IMR-90 (cell line): ENCODE measurements around the gene SLC4A11. TPM values are rescaled to one million over a fixed set of nuclear protein-coding genes. Genes with fewer than 3 reads are reported as not detected.
A peak's percentile ranks its signal among the peaks of the same experiment; 100 is the strongest.

Source experiments
- ATAC-seq: fragments of 200-7000 bp; cut with Tn5 transposase; 2 replicates; pipeline ENCODE4 v1.9.1; 2020; ENCODE audit warnings: low read depth, mild to moderate bottlenecking, moderate library complexity
- Bru-seq: library from RNA; stranded (reverse); fragments of 400-500 nt; gene quantifications from one replicate; lab custom pipeline; 2021; lab: Mats Ljungman, UMichigan
- BruChase-seq, 2 experiments: library from RNA; stranded (reverse); fragments of 400-500 nt; gene quantifications; one replicate each; lab custom pipeline; 2021; lab: Mats Ljungman, UMichigan
- BruUV-seq: library from RNA; stranded (reverse); fragments of 400-500 nt; replicated peaks from 2 replicates; lab custom pipeline; 2021; lab: Mats Ljungman, UMichigan
- CTCF ChIA-PET: fragments of 300-600 bp; formaldehyde crosslinking; extraction: SDS; loops from one replicate; lab custom pipeline; 2021; ENCODE audit warnings: antibody characterized with exemption; lab: Yijun Ruan, JAX
- POLR2A ChIA-PET: fragments of 300-600 bp; sonication (Branson Sonifier 250); formaldehyde crosslinking; loops from one replicate; lab custom pipeline; 2022; ENCODE audit warnings: antibody characterized with exemption; ENCODE audit not compliant: unreplicated experiment; lab: Charles Lee
- DNase-seq: peaks from one replicate; pipeline ENCODE4 v3.0.0; 2013
- H2AFZ ChIP-seq: replicated peaks from 2 replicates; pipeline ENCODE3; 2013; ENCODE audit warnings: low read length, mild to moderate bottlenecking; ENCODE audit not compliant: poor library complexity
- H2AK5ac ChIP-seq: 2 replicates; pipeline ENCODE4 v1.6.1; 2013; ENCODE audit warnings: low read depth, low read length, inconsistent platforms
- H2AK9ac ChIP-seq: replicated peaks from 2 replicates; pipeline ENCODE3; 2013; ENCODE audit warnings: mild to moderate bottlenecking, low read depth, low read length, moderate library complexity; ENCODE audit not compliant: poor library complexity
- H2BK120ac ChIP-seq: 2 replicates; pipeline ENCODE4 v1.6.1; 2013; ENCODE audit warnings: low read depth, low read length, inconsistent platforms
- H2BK15ac ChIP-seq: 3 replicates; pipeline ENCODE4 v1.6.1; 2013; ENCODE audit warnings: low read depth, low read length, inconsistent platforms
- H2BK20ac ChIP-seq: 2 replicates; pipeline ENCODE4 v1.6.1; 2013; ENCODE audit warnings: low read depth, mild to moderate bottlenecking, inconsistent platforms, low read length, moderate library complexity
- H2BK5ac ChIP-seq: 2 replicates; pipeline ENCODE4 v1.6.1; 2013; ENCODE audit warnings: mild to moderate bottlenecking, low read depth, low read length, inconsistent platforms; ENCODE audit not compliant: poor library complexity, severe bottlenecking
- H3K14ac ChIP-seq: replicated peaks from 2 replicates; pipeline ENCODE4 v1.6.1; 2013; ENCODE audit warnings: low read depth, low read length, inconsistent platforms
- H3K18ac ChIP-seq: 2 replicates; pipeline ENCODE4 v1.6.1; 2013; ENCODE audit warnings: low read depth, low read length, control low read depth
- H3K23ac ChIP-seq: 2 replicates; pipeline ENCODE4 v1.6.1; 2013; ENCODE audit warnings: low read depth, low read length, inconsistent platforms
- H3K27ac ChIP-seq: 2 replicates; pipeline ENCODE4 v1.5.1; 2013; ENCODE audit warnings: mild to moderate bottlenecking, control low read depth, low read length; ENCODE audit not compliant: insufficient read depth
- H3K27me3 ChIP-seq: 2 replicates; pipeline ENCODE4 v1.6.1; 2013; ENCODE audit warnings: low read length; ENCODE audit not compliant: control insufficient read depth, insufficient read depth
- H3K36me3 ChIP-seq: 2 replicates; pipeline ENCODE4 v1.6.1; 2013; ENCODE audit warnings: low read length, mixed read lengths; ENCODE audit not compliant: control insufficient read depth, insufficient read depth
- H3K4ac ChIP-seq: 2 replicates; pipeline ENCODE4 v1.6.1; 2013; ENCODE audit warnings: low read depth, low read length, inconsistent platforms
- H3K4me1 ChIP-seq: 2 replicates; pipeline ENCODE4 v1.6.1; 2013; ENCODE audit warnings: low read length, mixed read lengths; ENCODE audit not compliant: control insufficient read depth, insufficient read depth
- H3K4me2 ChIP-seq: 2 replicates; pipeline ENCODE4 v1.6.1; 2013; ENCODE audit warnings: low read depth, mild to moderate bottlenecking, control low read depth, low read length, moderate library complexity
- H3K4me3 ChIP-seq: 2 replicates; pipeline ENCODE4 v1.5.1; 2013; ENCODE audit warnings: low read depth, mild to moderate bottlenecking, control low read depth, low read length, moderate library complexity; ENCODE audit not compliant: insufficient read depth
- H3K56ac ChIP-seq: 2 replicates; pipeline ENCODE4 v1.6.1; 2013; ENCODE audit warnings: low read length, inconsistent platforms; ENCODE audit not compliant: insufficient read depth; ENCODE audit errors: extremely low read depth
- H3K79me1 ChIP-seq, 2 experiments: 2 replicates each; pipeline ENCODE4 v1.6.1; 2013; ENCODE audit warnings: low read length in 2 of 2, inconsistent platforms in 1 of 2, low read depth in 1 of 2
- H3K9ac ChIP-seq: 2 replicates; pipeline ENCODE4 v1.6.1; 2013; ENCODE audit warnings: low read depth, low read length, control low read depth
- H3K9me1 ChIP-seq: 2 replicates; pipeline ENCODE4 v1.6.1; 2013; ENCODE audit warnings: low read length, inconsistent platforms; ENCODE audit not compliant: insufficient read depth
- H3K9me3 ChIP-seq: 2 replicates; pipeline ENCODE4 v1.6.1; 2013; ENCODE audit warnings: low read length; ENCODE audit not compliant: control insufficient read depth, insufficient read depth
- H4K20me1 ChIP-seq: 2 replicates; pipeline ENCODE4 v1.6.1; 2013; ENCODE audit warnings: low read length, inconsistent platforms; ENCODE audit not compliant: insufficient read depth
- H4K5ac ChIP-seq: 2 replicates; pipeline ENCODE4 v1.6.1; 2013; ENCODE audit warnings: mild to moderate bottlenecking, low read depth, low read length, control low read depth
- H4K8ac ChIP-seq, 2 experiments: 2 replicates each; pipeline ENCODE4 v1.6.1; 2013; ENCODE audit warnings: low read depth in 2 of 2, low read length in 2 of 2, control low read depth in 1 of 2, inconsistent platforms in 1 of 2
- H4K91ac ChIP-seq: 2 replicates; pipeline ENCODE4 v1.6.1; 2013; ENCODE audit warnings: low read depth, low read length, inconsistent platforms; ENCODE audit not compliant: insufficient read depth
- CEBPB ChIP-seq: IDR thresholded peaks from 2 replicates; pipeline ENCODE4 v1.6.1; 2012; ENCODE audit warnings: low read depth, low read length, improper control_type of control experiment
- CTCF ChIP-seq: conservative IDR thresholded peaks from 2 replicates; pipeline ENCODE4 v1.5.1; 2012; ENCODE audit warnings: mild to moderate bottlenecking, low read depth, low read length, improper control_type of control experiment
- ELK1 ChIP-seq: fragments of 150-350 bp; IDR thresholded peaks from 2 replicates; pipeline ENCODE4 v1.6.1; 2016; ENCODE audit warnings: low read depth, mild to moderate bottlenecking, low read length, moderate library complexity, borderline replicate concordance
- FOS ChIP-seq: fragments of 150-350 bp; IDR thresholded peaks from 2 replicates; pipeline ENCODE4 v1.6.1; 2016; ENCODE audit warnings: low read depth, low read length
- MAFK ChIP-seq: IDR thresholded peaks from 2 replicates; pipeline ENCODE4 v1.6.1; 2012; ENCODE audit warnings: low read depth, low read length, improper control_type of control experiment
- MAZ ChIP-seq: IDR thresholded peaks from 2 replicates; pipeline ENCODE4 v1.6.1; 2012; ENCODE audit warnings: low read depth, mild to moderate bottlenecking, low read length, improper control_type of control experiment, moderate library complexity, borderline replicate concordance
- POLR2A ChIP-seq: IDR thresholded peaks from 2 replicates; pipeline ENCODE4 v1.6.1; 2012; ENCODE audit warnings: mild to moderate bottlenecking, low read depth, low read length
- RCOR1 ChIP-seq: IDR thresholded peaks from 2 replicates; pipeline ENCODE4 v1.6.1; 2012; ENCODE audit warnings: mild to moderate bottlenecking, low read length, improper control_type of control experiment; ENCODE audit not compliant: insufficient replicate concordance
- RFX5 ChIP-seq: IDR thresholded peaks from 2 replicates; pipeline ENCODE4 v1.8.0; 2012; ENCODE audit warnings: low read depth, mild to moderate bottlenecking, low read length, moderate library complexity
- SMC3 ChIP-seq: fragments of 150-350 bp; IDR thresholded peaks from 2 replicates; pipeline ENCODE4 v1.6.1; 2016; ENCODE audit warnings: low read depth, mild to moderate bottlenecking, antibody characterized with exemption, low read length, moderate library complexity
- USF2 ChIP-seq: fragments of 150-350 bp; IDR thresholded peaks from 2 replicates; pipeline ENCODE4 v1.6.1; 2017; ENCODE audit warnings: mild to moderate bottlenecking, antibody characterized with exemption, low read length, low read depth
- WGBS, 2 experiments: methylation state at CpG; one replicate each; pipeline versions ENCODE4 v1.1.5 to v1.1.7; 2013; ENCODE audit warnings: missing lambda C conversion rate in 2 of 2; ENCODE audit not compliant: insufficient read length in 1 of 2; ENCODE audit errors: extremely low coverage in 2 of 2; 5-methylcytosine and 5-hydroxymethylcytosine counted together
- dilution Hi-C: fragments of 300-500 bp; cut with HindIII; formaldehyde crosslinking; loops from one replicate; pipeline ENCODE4 v1.14.3; 2018; ENCODE audit warnings: low sequenced_read_pairs; ENCODE audit not compliant: unreplicated experiment
- in situ Hi-C: fragments of 300-500 bp; cut with MboI; formaldehyde crosslinking; loops from 3 replicates; pipeline ENCODE4 v1.14.3; 2019; ENCODE audit warnings: low sequenced_read_pairs, inconsistent platforms, mixed read lengths
- intact Hi-C: fragments of 100-400 bp; cut with micrococcal nuclease; formaldehyde crosslinking; loops from 2 replicates; pipeline ENCODE4 v1.10.0; 2022
- long read RNA-seq: library from polyadenylated mRNA; unstranded; transcript quantifications from one replicate; pipeline ENCODE4 v2.0.0, GENCODE V29; 2021; ENCODE audit not compliant: unreplicated experiment
- polyA plus RNA-seq, 3 experiments: library from polyadenylated mRNA; depleted of rRNA; stranded (reverse); fragments of >200 nt; gene quantifications; 2 replicates each; pipeline ENCODE4 v1.2.3, GENCODE V29; 2012; ENCODE audit warnings: low replicate concordance in 1 of 3
- total RNA-seq: library from RNA; depleted of rRNA; stranded (reverse); fragments of >200 nt; gene quantifications from 2 replicates; pipeline ENCODE4 v1.2.3, GENCODE V29; 2012; rRNA removed

The SLC4A11 gene
- total RNA-seq, result 0.28 and 0.36 TPM in 2 replicates
- polyA plus RNA-seq (2012; rRNA removed), result 0.79 and 0.95 TPM in 2 replicates
- 0.36 and 0.60 TPM in 2 replicates for polyA plus RNA-seq (2012; cell fraction: cytosol; rRNA removed)
- polyA plus RNA-seq (2012; cell fraction: nucleus; rRNA removed; ENCODE audit: low replicate concordance), result 5.7 and 12.8 TPM in 2 replicates
- percentile 21 among the genes with signal in this experiment for Bru-seq, nascent RNA
- percentile 31 among the genes with signal in this experiment for BruChase-seq, experiment 1, labeled RNA remaining after a 6-hour chase
- BruChase-seq, experiment 2, labeled RNA remaining after a 2-hour chase, result percentile 26 among the genes with signal in this experiment
- long read RNA-seq, partial matches to known transcripts, result 3 of 3 reads
- long read RNA-seq, other reads (novel, unspliced or antisense), result 0 of 3 reads

GRCh38 chr20:3239026-3239866 is at the start of gene SLC4A11:
Gene SLC4A11, minus strand, starts transcription at chr20:3239190. Its CDS starts 53 bp downstream, at chr20:3239137.
- no TSS peak for BruUV-seq
- Histone ChIP-seq H3K27me3 (peaks cover 36% of the 10 kb centered on the region), H3K27ac (no peak within 1 kb of the TSS), H3K4ac (peak within 1 kb of the TSS; percentile 58), H3K9me1 (no peaks in the 10 kb centered on the region), H3K14ac (peak within 1 kb of the TSS; percentile 24), H2BK5ac (no peak within 1 kb of the TSS), H3K36me3 (no peaks in the 10 kb centered on the region), H3K23ac (0 out of 2 replicates have a peak within 1 kb of the TSS, but pooled peaks have one; percentile 13), H3K9me3 (no peaks in the 10 kb centered on the region), H3K79me1 (no peaks in the 10 kb centered on the region), H3K4me3 (peak within 1 kb of the TSS; percentile 64), H2AK5ac (peak within 1 kb of the TSS; percentile 19; the same call in 1 of the 2 replicates), H2AK9ac (peak within 1 kb of the TSS; percentile 91), H3K56ac (no peak within 1 kb of the TSS), H2BK120ac (no peak within 1 kb of the TSS), H3K18ac (no peak within 1 kb of the TSS; the same call in 1 of the 2 replicates), H2BK15ac (no peak within 1 kb of the TSS), H4K8ac (peak within 1 kb of the TSS in 1 of 2 experiments; percentile 23; a peak in 2 of 4 replicates), H2AFZ (peak within 1 kb of the TSS; percentile 92), H3K4me2 (peak within 1 kb of the TSS; percentile 78), H4K5ac (no peak within 1 kb of the TSS; the same call in 1 of the 2 replicates), H4K20me1 (peaks cover 4% of the 10 kb centered on the region; the same call in 1 of the 2 replicates), H3K9ac (peak within 1 kb of the TSS; percentile 59), H4K91ac (no peak within 1 kb of the TSS), H2BK20ac (no peak within 1 kb of the TSS), H3K4me1 (no peaks in the 10 kb centered on the region; the same call in 1 of the 2 replicates)
- dilution Hi-C loops, result no loop called here
- 1% methylated on average over 75 of the region's 107 CpGs; no CpG with 5 or more reads in 1 of the 2 experiments for WGBS, 2 experiments
- ChIA-PET POLR2A (no interaction called here), CTCF (no interaction called here)
- peak; percentile 80 for ATAC-seq
- TF ChIP-seq RFX5 (no peak), FOS (no peak), CTCF (no peak), MAFK (no peak), RCOR1 (no peak), MAZ (no peak), ELK1 (no peak), SMC3 (no peak), CEBPB (no peak), USF2 (no peak), POLR2A (no peak)
- DNase-seq, result peak; percentile 33
- intact Hi-C loops, result no loop called here
- in situ Hi-C loops, result no loop called here
